Gastrocnemius medialis (tissue), 4 donors: Measurements from ENCODE around the gene SIM1. TPM values are rescaled to one million over a fixed set of nuclear protein-coding genes. Genes with fewer than 3 reads are reported as not detected.
A peak's percentile ranks its signal among the peaks of the same experiment; 100 is the strongest.

Source experiments
- ATAC-seq, 2 donors: fragments of 150-250 bp; one replicate each; pipeline ENCODE4 v1.9.1; 2016
- DNase-seq, 2 donors: peaks; one replicate each; pipeline ENCODE4 v3.0.0-alpha.2; 2019
- H3K27ac ChIP-seq, 4 donors: fragments of 200-600 bp; sonication (generic); 1 replicate in 1 of 4; 2 replicates in 3 of 4; pipeline ENCODE4 v1.5.1; 2016 to 2018; ENCODE audit warnings: mild to moderate bottlenecking in 2 of 4, moderate library complexity in 1 of 4
- H3K27me3 ChIP-seq, 3 donors: fragments of 200-600 bp; sonication (generic) in 2 of 3; 1 replicate in 1 of 3; 2 replicates in 2 of 3; pipeline versions ENCODE4 v1.5.1 to v1.6.0; 2016 to 2019; ENCODE audit warnings: mild to moderate bottlenecking in 1 of 3, moderate library complexity in 1 of 3
- H3K36me3 ChIP-seq, 2 donors: fragments of 200-600 bp; sonication (generic) in 1 of 2; one replicate each; pipeline ENCODE4 v1.5.1; 2017 to 2018
- H3K4me1 ChIP-seq, 2 donors: fragments of 200-600 bp; sonication (generic) in 1 of 2; one replicate each; pipeline ENCODE4 v1.5.1; 2016 to 2017; ENCODE audit warnings: mild to moderate bottlenecking in 2 of 2
- H3K4me3 ChIP-seq, 4 donors: fragments of 200-600 bp; sonication (generic) in 3 of 4; 1 replicate in 1 of 4; 2 replicates in 3 of 4; pipeline ENCODE4 v1.5.1; 2016 to 2019; ENCODE audit warnings: mild to moderate bottlenecking in 2 of 4
- H3K9me3 ChIP-seq, 3 donors: fragments of 200-600 bp; sonication (generic) in 2 of 3; 1 replicate in 1 of 3; 2 replicates in 2 of 3; pipeline ENCODE4 v1.5.1; 2016 to 2019
- CTCF ChIP-seq, 5 experiments: fragments of 450-650 bp in 3 of 5; fragments of 200-600 bp in 2 of 5; sonication (generic) in 2 of 5; IDR thresholded peaks in 4 of 5; conservative IDR thresholded peaks in 1 of 5; 1 replicate in 4 of 5; 2 replicates in 1 of 5; pipeline ENCODE4 v1.5.1; 2016 to 2019; ENCODE audit warnings: antibody characterized with exemption in 5 of 5, mild to moderate bottlenecking in 3 of 5, moderate library complexity in 3 of 5
- POLR2A ChIP-seq, 2 donors: fragments of 450-650 bp; IDR thresholded peaks; one replicate each; pipeline ENCODE4 v1.6.1; 2017; ENCODE audit warnings: antibody characterized with exemption in 2 of 2, mild to moderate bottlenecking in 2 of 2, moderate library complexity in 2 of 2
- in situ Hi-C, 4 donors: fragments of 200-750 bp; cut with MboI; loops; one replicate each; pipeline versions ENCODE4 v1.15.0 to v1.8.0; 2017; ENCODE audit warnings: low sequenced_read_pairs in 4 of 4
- intact Hi-C: fragments of 100-400 bp; cut with DNase I; formaldehyde crosslinking; loops from one replicate; pipeline ENCODE4 v1.15.1; 2023; ENCODE audit warnings: low total_unique reads
- total RNA-seq, 4 donors: library from RNA; depleted of rRNA; stranded (reverse); fragments of >200 nt; gene quantifications; one replicate each; pipeline versions ENCODE4 v1.1.0 to v1.2.3, GENCODE V29; 2016

SIM1 gene
- total RNA-seq, 4 donors from 2014 or later, result 0.19 to 1.8 (median 0.88) TPM

GRCh38 chr6:100463630-100464161, 1.0 kb downstream of the SIM1 start:
- Histone ChIP-seq H3K27ac (peak overlapping the region in 1 of 4 donors; percentile 41), H3K4me1 (peaks cover 6 to 10% of the 10 kb centered on the region in 2 donors), H3K9me3 (no peaks in the 10 kb centered on the region), H3K4me3 (peak overlapping the region in 3 of 4 donors; percentile 48 to 52 (median 50)), H3K27me3 (peaks cover 95 to 100% (median 97%) of the 10 kb centered on the region in 3 donors), H3K36me3 (no peaks in the 10 kb centered on the region)
- in situ Hi-C loops (no loop called here), intact Hi-C loops (loop anchor here (5.0 kb wide), 1 partner anchor 856 kb away; the partner anchor contains the start of gene PRDM13)
- ATAC-seq, result no peak
- no peak for DNase-seq
- no peak for TF ChIP-seq CTCF (IDR thresholded peaks at IDR 0.05 in 4 of 5, conservative IDR thresholded peaks at IDR 0.05 in 1 of 5)
- TF ChIP-seq POLR2A (IDR thresholded peaks at IDR 0.05), result no peak

- Histone ChIP-seq H3K27ac (no peak overlapping the region), H3K4me3 (peak overlapping the region in 2 of 4 donors; percentile 10 to 23), H3K4me1 (peaks cover 6 to 10% of the 10 kb centered on the region in 2 donors), H3K9me3 (no peaks in the 10 kb centered on the region), H3K27me3 (peaks cover 98 to 100% (median 99%) of the 10 kb centered on the region in 3 donors), H3K36me3 (no peaks in the 10 kb centered on the region)
- in situ Hi-C loops (no loop called here), intact Hi-C loops (loop anchor here (5.0 kb wide), 1 partner anchor 856 kb away; the partner anchor contains the start of gene PRDM13)
- DNase-seq, result no peak
- ATAC-seq, result no peak
- no peak for TF ChIP-seq CTCF (IDR thresholded peaks at IDR 0.05 in 4 of 5, conservative IDR thresholded peaks at IDR 0.05 in 1 of 5)
- no peak for TF ChIP-seq POLR2A (IDR thresholded peaks at IDR 0.05)
These were observed 1.8 kb downstream of the SIM1 start for GRCh38 chr6:100462706-100463629.

- in situ Hi-C loops, result no loop called here
- Histone ChIP-seq H3K27ac (no peak overlapping the region), H3K4me1 (peaks cover 6 to 10% of the 10 kb centered on the region in 2 donors), H3K27me3 (peaks cover 98 to 100% (median 99%) of the 10 kb centered on the region in 3 donors), H3K9me3 (no peaks in the 10 kb centered on the region), H3K4me3 (peak overlapping the region in 3 of 4 donors; percentile 39 to 52 (median 40)), H3K36me3 (no peaks in the 10 kb centered on the region)
- DNase-seq, result no peak
- ATAC-seq, result no peak
- intact Hi-C loops, result loop anchor here (5.0 kb wide), 1 partner anchor 855 kb away; the partner anchor contains the start of gene PRDM13
- no peak for TF ChIP-seq POLR2A (IDR thresholded peaks at IDR 0.05)
- TF ChIP-seq CTCF (IDR thresholded peaks at IDR 0.05 in 4 of 5, conservative IDR thresholded peaks at IDR 0.05 in 1 of 5), result no peak
These were observed 2.6 kb downstream of the SIM1 start for GRCh38 chr6:100461917-100462705.

- peak overlapping the region; percentile 3 to 52 (median 40) for H3K4me3 ChIP-seq
- no peaks in the 10 kb centered on the region for H3K36me3 ChIP-seq
- H3K9me3 ChIP-seq, result no peaks in the 10 kb centered on the region
- in situ Hi-C loops, result no loop called here
- H3K4me1 ChIP-seq, result peaks cover 8 to 10% of the 10 kb centered on the region in 2 donors
- TF ChIP-seq CTCF (IDR thresholded peaks at IDR 0.05 in 4 of 5, conservative IDR thresholded peaks at IDR 0.05 in 1 of 5) (no peak), POLR2A (IDR thresholded peaks at IDR 0.05) (no peak)
- ATAC-seq (no peak), DNase-seq (no peak)
- H3K27me3 ChIP-seq, result peaks cover 98 to 100% (median 99%) of the 10 kb centered on the region in 3 donors
- intact Hi-C loops, result loop anchor here (5.0 kb wide), 1 partner anchor 854 kb away; the partner anchor contains the start of gene PRDM13
- H3K27ac ChIP-seq, result no peak overlapping the region
These were observed 3.3 kb downstream of the SIM1 start for GRCh38 chr6:100461278-100461916.
